Erythroblast (primary cell): Measurements from ENCODE around the gene AKR1C1.

Source experiments
- GATA1 ChIP-seq: IDR thresholded peaks from 2 replicates; pipeline ENCODE4 v1.6.1; 2011; ENCODE audit warnings: low read depth, mild to moderate bottlenecking, control low read depth, low read length, moderate library complexity
- POLR2A ChIP-seq: IDR thresholded peaks from 2 replicates; pipeline ENCODE4 v1.6.1; 2011; ENCODE audit warnings: mild to moderate bottlenecking, low read length

DNA sequence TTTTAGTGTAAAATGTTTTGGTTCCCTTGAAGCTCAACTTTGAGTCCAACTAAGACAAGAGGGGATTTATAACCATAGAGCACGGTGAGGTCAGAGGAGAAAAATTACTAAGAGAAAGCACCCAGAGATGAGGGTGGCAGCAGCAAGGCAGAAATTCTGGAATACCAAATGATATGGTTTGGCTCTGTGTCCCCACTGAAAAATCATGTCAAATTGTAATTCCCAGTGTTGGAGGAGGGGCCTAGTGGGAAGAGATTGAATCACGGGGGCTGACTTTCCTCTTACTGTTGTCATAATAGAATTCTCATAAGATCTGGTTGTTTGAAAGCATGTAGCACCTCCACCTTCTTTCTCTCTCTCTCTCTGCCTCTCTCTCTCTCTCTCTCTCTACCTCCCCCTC, 19.4 kb upstream of the AKR1C1 start:
- TF ChIP-seq POLR2A (no peak), GATA1 (no peak)
